ENCODE data around the gene TFPI.

Gene TFPI

DNA sequence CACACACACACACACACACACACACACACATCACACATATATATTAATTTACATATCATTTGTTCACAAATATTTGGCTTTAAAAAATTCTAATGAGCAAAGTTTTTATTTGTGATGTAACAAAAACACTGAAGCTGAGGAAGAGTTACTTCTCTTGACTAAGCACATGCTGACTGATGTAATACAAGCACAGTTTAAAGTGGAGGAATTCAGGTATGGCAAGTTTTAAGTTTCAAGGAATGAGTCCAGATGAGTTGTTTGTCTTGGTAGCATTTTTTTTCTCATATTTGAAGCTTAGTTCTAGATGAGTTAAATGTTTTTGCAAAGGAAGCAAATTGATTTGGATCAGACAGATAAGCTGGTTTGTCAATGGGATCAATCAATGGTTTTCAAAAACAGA, 86.0 kb downstream of the TFPI start:
- Histone ChIP-seq H3K27me3 (ENCODE audit: control insufficient read depth, low read length) (no peaks in the 10 kb centered on the region), H3K27ac (ENCODE audit: low read depth, low read length) (no peak overlapping the region), H3K9me3 (ENCODE audit: control insufficient read depth, insufficient read depth, low read length) (no peaks in the 10 kb centered on the region), H3F3A (ENCODE audit: control insufficient read depth, insufficient read depth) (no peaks in the 10 kb centered on the region), H3K9me2 (replicated peaks; ENCODE audit: control insufficient read depth, low read length) (no peaks in the 10 kb centered on the region), H3K36me3 (ENCODE audit: control insufficient read depth, low read length) (no peaks in the 10 kb centered on the region), H3K4me3 (ENCODE audit: low read length) (no peak overlapping the region), H4K20me1 (ENCODE audit: control insufficient read depth, insufficient read depth, low read depth, low read length) (no peaks in the 10 kb centered on the region), H3K79me2 (ENCODE audit: control insufficient read depth, low read length) (no peaks in the 10 kb centered on the region), H3K4me2 (ENCODE audit: low read length) (no peak overlapping the region), H3K4me1 (ENCODE audit: control insufficient read depth, low read length) (no peaks in the 10 kb centered on the region)
- TF ChIP-seq EZH2phosphoT487 (IDR thresholded peaks at IDR 0.05; ENCODE audit: borderline replicate concordance, low read length): no peak
- TF ChIP-seq, protein P1, sequence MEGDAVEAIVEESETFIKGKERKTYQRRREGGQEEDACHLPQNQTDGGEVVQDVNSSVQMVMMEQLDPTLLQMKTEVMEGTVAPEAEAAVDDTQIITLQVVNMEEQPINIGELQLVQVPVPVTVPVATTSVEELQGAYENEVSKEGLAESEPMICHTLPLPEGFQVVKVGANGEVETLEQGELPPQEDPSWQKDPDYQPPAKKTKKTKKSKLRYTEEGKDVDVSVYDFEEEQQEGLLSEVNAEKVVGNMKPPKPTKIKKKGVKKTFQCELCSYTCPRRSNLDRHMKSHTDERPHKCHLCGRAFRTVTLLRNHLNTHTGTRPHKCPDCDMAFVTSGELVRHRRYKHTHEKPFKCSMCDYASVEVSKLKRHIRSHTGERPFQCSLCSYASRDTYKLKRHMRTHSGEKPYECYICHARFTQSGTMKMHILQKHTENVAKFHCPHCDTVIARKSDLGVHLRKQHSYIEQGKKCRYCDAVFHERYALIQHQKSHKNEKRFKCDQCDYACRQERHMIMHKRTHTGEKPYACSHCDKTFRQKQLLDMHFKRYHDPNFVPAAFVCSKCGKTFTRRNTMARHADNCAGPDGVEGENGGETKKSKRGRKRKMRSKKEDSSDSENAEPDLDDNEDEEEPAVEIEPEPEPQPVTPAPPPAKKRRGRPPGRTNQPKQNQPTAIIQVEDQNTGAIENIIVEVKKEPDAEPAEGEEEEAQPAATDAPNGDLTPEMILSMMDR (IDR thresholded peaks at IDR 0.05; ENCODE audit: low read depth, low read length, poor library complexity, severe bottlenecking): no peak

DNA sequence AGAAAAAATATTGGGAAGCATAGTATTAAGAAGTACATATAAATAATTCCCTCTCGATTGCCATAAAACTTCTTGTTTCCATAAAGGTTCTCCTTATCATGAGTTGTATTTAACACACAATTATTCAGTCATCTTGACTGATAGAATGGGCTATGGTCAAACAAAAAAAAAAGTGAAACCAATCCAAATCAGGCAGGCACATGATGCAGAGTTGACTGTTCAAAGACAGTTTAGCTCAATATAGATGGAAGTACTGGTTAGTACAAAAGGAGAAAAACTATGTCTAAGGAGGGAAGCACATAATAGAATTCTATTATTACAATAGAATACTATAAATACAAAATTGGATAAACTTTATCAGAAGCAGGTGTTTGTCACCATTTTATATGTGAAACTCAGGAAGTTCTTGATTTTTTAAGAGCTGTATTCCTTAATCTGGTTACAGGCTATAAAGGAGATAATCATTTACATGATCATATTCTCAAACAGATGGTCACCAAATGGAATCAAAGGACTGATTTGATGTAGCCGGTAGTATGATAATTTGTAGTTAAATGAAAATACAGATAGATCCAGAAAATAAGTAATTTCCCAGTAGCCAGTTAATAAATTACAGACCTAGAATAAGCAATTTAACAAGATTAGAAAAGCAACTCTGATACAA, 88.0 kb downstream of the TFPI start:
- no peaks in the 10 kb centered on the region for H3K79me2 ChIP-seq (ENCODE audit: control insufficient read depth, low read length)
- TF ChIP-seq, protein P1 (IDR thresholded peaks at IDR 0.05; ENCODE audit: low read depth, low read length, poor library complexity, severe bottlenecking): no peak
- TF ChIP-seq EZH2phosphoT487 (IDR thresholded peaks at IDR 0.05; ENCODE audit: borderline replicate concordance, low read length): no peak

DNA sequence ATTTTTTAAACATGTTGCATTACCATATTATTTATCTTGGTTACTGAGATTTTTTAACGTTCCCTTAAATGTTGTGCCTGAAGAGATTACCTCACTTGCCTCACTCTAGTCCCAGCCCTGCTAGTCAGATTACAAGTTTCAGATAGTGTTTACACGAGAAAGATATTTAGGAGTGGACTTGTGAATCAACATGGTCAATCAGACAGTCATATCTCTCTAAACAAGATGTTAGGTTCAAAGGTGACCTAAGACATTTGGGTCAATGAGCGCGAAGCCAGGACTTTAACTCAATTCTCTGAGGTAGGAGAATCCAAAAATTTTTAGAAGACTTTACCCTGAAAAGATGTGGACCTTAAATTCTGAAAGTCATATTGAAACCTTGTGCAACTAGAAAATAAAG, 91.4 kb downstream of the TFPI start:
- H3K36me3 ChIP-seq (ENCODE audit: control insufficient read depth, low read length): no peaks in the 10 kb centered on the region
- no peaks in the 10 kb centered on the region for H3K9me2 ChIP-seq (replicated peaks; ENCODE audit: control insufficient read depth, low read length)
- H3K4me1 ChIP-seq (ENCODE audit: control insufficient read depth, low read length): no peaks in the 10 kb centered on the region
- no peaks in the 10 kb centered on the region for H4K20me1 ChIP-seq (ENCODE audit: control insufficient read depth, insufficient read depth, low read depth, low read length)
- H3F3A ChIP-seq (ENCODE audit: control insufficient read depth, insufficient read depth): no peaks in the 10 kb centered on the region
- no peak overlapping the region for H3K4me3 ChIP-seq (ENCODE audit: low read length)
- H3K27ac ChIP-seq (ENCODE audit: low read depth, low read length): no peak overlapping the region
- no peaks in the 10 kb centered on the region for H3K27me3 ChIP-seq (ENCODE audit: control insufficient read depth, low read length)
- H3K4me2 ChIP-seq (ENCODE audit: low read length): no peak overlapping the region
- no peak for TF ChIP-seq EZH2phosphoT487 (IDR thresholded peaks at IDR 0.05; ENCODE audit: borderline replicate concordance, low read length)
- TF ChIP-seq, protein P1 (IDR thresholded peaks at IDR 0.05; ENCODE audit: low read depth, low read length, poor library complexity, severe bottlenecking): no peak
- no peaks in the 10 kb centered on the region for H3K79me2 ChIP-seq (ENCODE audit: control insufficient read depth, low read length)
- no peaks in the 10 kb centered on the region for H3K9me3 ChIP-seq (ENCODE audit: control insufficient read depth, insufficient read depth, low read length)

More for the DNA sequence above, 88.0 kb downstream of the TFPI start:
- Histone ChIP-seq H3K4me2 (ENCODE audit: low read length) (no peak overlapping the region), H3K27me3 (ENCODE audit: control insufficient read depth, low read length) (no peaks in the 10 kb centered on the region), H4K20me1 (ENCODE audit: control insufficient read depth, insufficient read depth, low read depth, low read length) (no peaks in the 10 kb centered on the region), H3F3A (ENCODE audit: control insufficient read depth, insufficient read depth) (no peaks in the 10 kb centered on the region), H3K27ac (ENCODE audit: low read depth, low read length) (no peak overlapping the region), H3K4me1 (ENCODE audit: control insufficient read depth, low read length) (no peaks in the 10 kb centered on the region), H3K36me3 (ENCODE audit: control insufficient read depth, low read length) (no peaks in the 10 kb centered on the region), H3K9me2 (replicated peaks; ENCODE audit: control insufficient read depth, low read length) (no peaks in the 10 kb centered on the region), H3K9me3 (ENCODE audit: control insufficient read depth, insufficient read depth, low read length) (no peaks in the 10 kb centered on the region), H3K4me3 (ENCODE audit: low read length) (no peak overlapping the region)
